Tibial nerve (tissue), 4 donors: Measurements from ENCODE around the gene DUSP28.

Experiments used
- CTCF ChIP-seq, 5 experiments: fragments of 200-600 bp in 3 of 5; fragments of 450-650 bp in 2 of 5; sonication (generic) in 3 of 5; IDR thresholded peaks; one replicate each; pipeline ENCODE4 v1.5.1; 2016 to 2019; ENCODE audit warnings: antibody characterized with exemption in 5 of 5, mild to moderate bottlenecking in 3 of 5, moderate library complexity in 2 of 5
- EP300 ChIP-seq, 2 donors: sonication (generic); formaldehyde crosslinking; IDR thresholded peaks; one replicate each; pipeline ENCODE4 v1.6.1; 2017; ENCODE audit warnings: antibody characterized with exemption in 2 of 2, mild to moderate bottlenecking in 1 of 2

GRCh38 chr2:240604291-240604938 is 44.3 kb downstream of the DUSP28 start:
- TF ChIP-seq CTCF (IDR thresholded peaks at IDR 0.05) (peak; percentile 55 to 79 (median 72)), EP300 (IDR thresholded peaks at IDR 0.05) (peak in 1 of 2 donors; percentile 36)
